Astrocyte (in vitro differentiated cells and primary cell): ENCODE measurements around the gene TES. TPM values are rescaled to one million over a fixed set of nuclear protein-coding genes. Genes with fewer than 3 reads are reported as not detected.

ENCODE experiments used
- DNase-seq: peaks from one replicate; pipeline ENCODE4 v3.0.0-alpha.2; 2010; ENCODE audit warnings: low read depth
- FAIRE-seq: peaks from 2 replicates; lab custom pipeline; 2011; peaks lifted over from hg19 to GRCh38; lab: Jason Lieb, UNC
- H2AFZ ChIP-seq: 2 replicates; pipeline ENCODE4 v1.6.0; 2012; ENCODE audit warnings: low read depth, low read length, inconsistent platforms
- H3K27ac ChIP-seq: 2 replicates; pipeline ENCODE4 v1.5.1; 2011; ENCODE audit warnings: low read depth, low read length, inconsistent platforms
- H3K27me3 ChIP-seq: 2 replicates; pipeline ENCODE4 v1.6.0; 2011; ENCODE audit warnings: low read length, inconsistent platforms; ENCODE audit not compliant: insufficient read depth
- H3K36me3 ChIP-seq: 2 replicates; pipeline ENCODE4 v1.5.1; 2011; ENCODE audit warnings: low read length, inconsistent platforms; ENCODE audit not compliant: insufficient read depth
- H3K4me1 ChIP-seq: 2 replicates; pipeline ENCODE4 v1.5.1; 2011; ENCODE audit warnings: low read length, inconsistent platforms; ENCODE audit not compliant: insufficient read depth
- H3K4me2 ChIP-seq: 2 replicates; pipeline ENCODE4 v1.6.0; 2012; ENCODE audit warnings: low read length, inconsistent platforms
- H3K4me3 ChIP-seq: 2 replicates; pipeline ENCODE4 v1.5.1; 2011; ENCODE audit warnings: low read depth, mild to moderate bottlenecking, low read length, inconsistent platforms; ENCODE audit not compliant: insufficient read depth
- H3K79me2 ChIP-seq: 2 replicates; pipeline ENCODE4 v1.6.0; 2012; ENCODE audit warnings: mild to moderate bottlenecking, low read length, inconsistent platforms; ENCODE audit not compliant: insufficient read depth
- H3K9ac ChIP-seq: 2 replicates; pipeline ENCODE4 v1.6.0; 2012; ENCODE audit warnings: mild to moderate bottlenecking, low read length, inconsistent platforms
- H3K9me3 ChIP-seq: 2 replicates; pipeline ENCODE4 v1.5.1; 2012; ENCODE audit warnings: low read depth, mild to moderate bottlenecking, low read length, inconsistent platforms; ENCODE audit not compliant: insufficient read depth
- H4K20me1 ChIP-seq: 2 replicates; pipeline ENCODE4 v1.6.0; 2012; ENCODE audit warnings: low read length, inconsistent platforms; ENCODE audit not compliant: insufficient read depth
- H3K27ac Mint-ChIP-seq: one replicate; pipeline ENCODE4 v1.8.0; 2021; ENCODE audit warnings: mild to moderate bottlenecking, mixed read lengths; ENCODE audit not compliant: unreplicated experiment
- H3K27me3 Mint-ChIP-seq: one replicate; pipeline ENCODE4 v1.8.0; 2021; ENCODE audit warnings: low read depth, mixed read lengths; ENCODE audit not compliant: unreplicated experiment
- H3K36me3 Mint-ChIP-seq: one replicate; pipeline ENCODE4 v1.8.0; 2021; ENCODE audit warnings: low read depth, mixed read lengths; ENCODE audit not compliant: unreplicated experiment
- H3K4me1 Mint-ChIP-seq: one replicate; pipeline ENCODE4 v1.8.0; 2021; ENCODE audit warnings: low read depth, mixed read lengths; ENCODE audit not compliant: unreplicated experiment
- H3K4me3 Mint-ChIP-seq: one replicate; pipeline ENCODE4 v1.8.0; 2021; ENCODE audit warnings: mild to moderate bottlenecking, moderate library complexity, mixed read lengths; ENCODE audit not compliant: unreplicated experiment
- H3K9me3 Mint-ChIP-seq: one replicate; pipeline ENCODE4 v1.8.0; 2021; ENCODE audit warnings: mild to moderate bottlenecking, mixed read lengths; ENCODE audit not compliant: unreplicated experiment
- EZH2 ChIP-seq: IDR thresholded peaks from 2 replicates; pipeline ENCODE4 v1.6.1; 2012; ENCODE audit warnings: mild to moderate bottlenecking, low read length, inconsistent platforms; ENCODE audit not compliant: insufficient read depth
- total RNA-seq: library from RNA; stranded (reverse); gene quantifications from 2 replicates; pipeline ENCODE4 v1.2.1, GENCODE V29; 2021
- TF ChIP-seq, protein P1 (sequence below): IDR thresholded peaks from 2 replicates; pipeline ENCODE4 v1.5.1; 2011; ENCODE audit warnings: low read depth, mild to moderate bottlenecking, inconsistent platforms, low read length, moderate library complexity; ENCODE audit not compliant: insufficient read depth

TES gene
- total RNA-seq, 1 donor from 2014 or later, result 179 TPM

- H3K4me2 ChIP-seq, result peak overlapping the region; percentile 85
- Mint-ChIP-seq H3K27ac (peak overlapping the region; percentile 96), H3K36me3 (no peaks in the 10 kb centered on the region), H3K9me3 (no peaks in the 10 kb centered on the region), H3K27me3 (no peaks in the 10 kb centered on the region), H3K4me3 (peak overlapping the region; percentile 92), H3K4me1 (peaks cover 17% of the 10 kb centered on the region)
- H3K4me3 ChIP-seq, result peak overlapping the region; percentile 83
- H3K27ac ChIP-seq, result peak overlapping the region; percentile 97
- H4K20me1 ChIP-seq, result peaks cover 17% of the 10 kb centered on the region
- no peaks in the 10 kb centered on the region for H3K36me3 ChIP-seq
- TF ChIP-seq EZH2, result no peak
- TF ChIP-seq, protein P1, sequence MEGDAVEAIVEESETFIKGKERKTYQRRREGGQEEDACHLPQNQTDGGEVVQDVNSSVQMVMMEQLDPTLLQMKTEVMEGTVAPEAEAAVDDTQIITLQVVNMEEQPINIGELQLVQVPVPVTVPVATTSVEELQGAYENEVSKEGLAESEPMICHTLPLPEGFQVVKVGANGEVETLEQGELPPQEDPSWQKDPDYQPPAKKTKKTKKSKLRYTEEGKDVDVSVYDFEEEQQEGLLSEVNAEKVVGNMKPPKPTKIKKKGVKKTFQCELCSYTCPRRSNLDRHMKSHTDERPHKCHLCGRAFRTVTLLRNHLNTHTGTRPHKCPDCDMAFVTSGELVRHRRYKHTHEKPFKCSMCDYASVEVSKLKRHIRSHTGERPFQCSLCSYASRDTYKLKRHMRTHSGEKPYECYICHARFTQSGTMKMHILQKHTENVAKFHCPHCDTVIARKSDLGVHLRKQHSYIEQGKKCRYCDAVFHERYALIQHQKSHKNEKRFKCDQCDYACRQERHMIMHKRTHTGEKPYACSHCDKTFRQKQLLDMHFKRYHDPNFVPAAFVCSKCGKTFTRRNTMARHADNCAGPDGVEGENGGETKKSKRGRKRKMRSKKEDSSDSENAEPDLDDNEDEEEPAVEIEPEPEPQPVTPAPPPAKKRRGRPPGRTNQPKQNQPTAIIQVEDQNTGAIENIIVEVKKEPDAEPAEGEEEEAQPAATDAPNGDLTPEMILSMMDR, result no peak
- H2AFZ ChIP-seq, result no peak overlapping the region
- FAIRE-seq (peak; percentile 92), DNase-seq (peak; percentile 91)
- no peaks in the 10 kb centered on the region for H3K9me3 ChIP-seq
- peaks cover 23% of the 10 kb centered on the region for H3K4me1 ChIP-seq
- H3K9ac ChIP-seq, result peak overlapping the region; percentile 98
- peaks cover 55% of the 10 kb centered on the region for H3K79me2 ChIP-seq
- H3K27me3 ChIP-seq, result no peaks in the 10 kb centered on the region
These were observed 920 bp downstream of the TES start for GRCh38 chr7:116211006-116211912.

DNA sequence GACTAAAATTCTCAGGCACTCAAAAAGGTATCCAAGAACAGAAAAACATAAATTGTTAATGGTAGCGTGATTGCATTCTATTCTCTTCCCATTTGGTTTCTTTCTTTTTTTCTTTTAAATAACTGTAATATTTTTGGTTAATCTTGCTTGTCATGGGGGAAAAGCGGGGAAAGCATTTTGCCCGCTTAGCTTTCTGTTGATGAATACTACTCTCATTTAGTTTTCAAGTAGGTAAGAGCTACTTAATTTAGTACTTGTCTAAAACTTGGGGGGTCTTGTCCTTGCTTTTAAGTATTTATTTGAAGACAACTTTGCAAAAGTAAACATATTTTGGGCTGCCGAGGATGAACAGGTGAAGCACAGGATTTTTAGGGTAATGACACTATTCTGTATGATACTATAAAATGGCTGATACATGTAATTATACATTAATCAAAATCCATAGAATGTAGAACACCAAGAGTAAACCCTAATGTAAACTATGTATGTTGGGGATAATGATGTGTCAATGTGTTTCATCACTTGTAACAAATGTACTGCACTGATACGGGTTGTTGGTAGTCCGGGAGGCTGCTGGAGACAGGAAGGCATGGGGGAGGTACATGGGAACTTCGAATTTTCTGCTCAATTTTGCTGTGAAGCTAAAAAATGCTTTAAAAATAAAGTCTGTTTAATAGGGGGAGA, 1.7 kb downstream of the TES start:
- H3K79me2 ChIP-seq, result peaks cover 63% of the 10 kb centered on the region
- peaks cover 26% of the 10 kb centered on the region for H3K4me1 ChIP-seq
- no peaks in the 10 kb centered on the region for H3K9me3 Mint-ChIP-seq
- H3K36me3 Mint-ChIP-seq, result no peaks in the 10 kb centered on the region
- peaks cover 17% of the 10 kb centered on the region for H4K20me1 ChIP-seq
- peak overlapping the region; percentile 92 for H3K4me3 Mint-ChIP-seq
- H2AFZ ChIP-seq, result no peak overlapping the region
- H3K36me3 ChIP-seq, result no peaks in the 10 kb centered on the region
- peak overlapping the region; percentile 96 for H3K27ac Mint-ChIP-seq
- H3K27me3 ChIP-seq, result no peaks in the 10 kb centered on the region
- no peak for FAIRE-seq
- H3K4me1 Mint-ChIP-seq, result peaks cover 20% of the 10 kb centered on the region
- no peaks in the 10 kb centered on the region for H3K27me3 Mint-ChIP-seq
- H3K4me2 ChIP-seq, result peak overlapping the region; percentile 85
- H3K4me3 ChIP-seq, result peak overlapping the region; percentile 83
- H3K27ac ChIP-seq, result peak overlapping the region; percentile 97
- no peaks in the 10 kb centered on the region for H3K9me3 ChIP-seq
- peak overlapping the region; percentile 98 for H3K9ac ChIP-seq
- DNase-seq, result no peak
- TF ChIP-seq EZH2, result no peak
- TF ChIP-seq, protein P1, result no peak
